ENCODE measurements around the gene BRD8.

DNA sequence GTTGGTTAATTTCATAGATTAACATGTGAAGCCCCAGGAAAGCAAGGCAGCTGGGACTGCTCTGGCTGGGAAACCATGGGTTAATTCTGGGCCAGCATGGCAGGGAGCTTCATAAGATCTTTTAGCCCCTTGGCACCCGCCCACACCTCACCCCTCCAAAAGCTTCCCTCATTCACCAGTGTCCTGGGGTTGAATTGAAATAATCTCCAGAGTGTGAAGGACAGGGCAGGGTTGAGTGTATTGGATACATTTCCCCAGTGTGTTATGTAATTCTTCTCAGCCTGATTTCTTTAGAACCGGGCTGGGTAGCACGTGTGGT is 75.2 kb downstream of the BRD8 start:
- TF ChIP-seq, protein P1, sequence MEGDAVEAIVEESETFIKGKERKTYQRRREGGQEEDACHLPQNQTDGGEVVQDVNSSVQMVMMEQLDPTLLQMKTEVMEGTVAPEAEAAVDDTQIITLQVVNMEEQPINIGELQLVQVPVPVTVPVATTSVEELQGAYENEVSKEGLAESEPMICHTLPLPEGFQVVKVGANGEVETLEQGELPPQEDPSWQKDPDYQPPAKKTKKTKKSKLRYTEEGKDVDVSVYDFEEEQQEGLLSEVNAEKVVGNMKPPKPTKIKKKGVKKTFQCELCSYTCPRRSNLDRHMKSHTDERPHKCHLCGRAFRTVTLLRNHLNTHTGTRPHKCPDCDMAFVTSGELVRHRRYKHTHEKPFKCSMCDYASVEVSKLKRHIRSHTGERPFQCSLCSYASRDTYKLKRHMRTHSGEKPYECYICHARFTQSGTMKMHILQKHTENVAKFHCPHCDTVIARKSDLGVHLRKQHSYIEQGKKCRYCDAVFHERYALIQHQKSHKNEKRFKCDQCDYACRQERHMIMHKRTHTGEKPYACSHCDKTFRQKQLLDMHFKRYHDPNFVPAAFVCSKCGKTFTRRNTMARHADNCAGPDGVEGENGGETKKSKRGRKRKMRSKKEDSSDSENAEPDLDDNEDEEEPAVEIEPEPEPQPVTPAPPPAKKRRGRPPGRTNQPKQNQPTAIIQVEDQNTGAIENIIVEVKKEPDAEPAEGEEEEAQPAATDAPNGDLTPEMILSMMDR (IDR thresholded peaks at IDR 0.05): no peak
- TF ChIP-seq POLR2A (IDR thresholded peaks at IDR 0.05) (no peak), POLR2AphosphoS5 (IDR thresholded peaks at IDR 0.05) (no peak)

All from prostate gland (tissue), 2 donors.